Measurements from ENCODE around the gene RHOB.
"Not testable (repeated sequence)": the region's sequence is repeated elsewhere in the genome, so short reads cannot be mapped to it uniquely, and the experiment has no call there.

The RHOB gene

GRCh38 chr2:20476481-20476880 lies 29.6 kb downstream of the RHOB start:
- no peak for DNase-seq (ENCODE audit: low spot score)

- no peak for DNase-seq (ENCODE audit: low spot score)
These were observed 30.1 kb downstream of the RHOB start for GRCh38 chr2:20476950-20477349.

GRCh38 chr2:20478961-20479360 lies 32.1 kb downstream of the RHOB start:
- no peak for DNase-seq (ENCODE audit: low spot score)

- no peak for DNase-seq (ENCODE audit: low spot score)
These were observed 33.0 kb downstream of the RHOB start for GRCh38 chr2:20479835-20480234.

GRCh38 chr2:20480913-20481312 lies 34.0 kb downstream of the RHOB start:
- DNase-seq (ENCODE audit: low spot score) = no peak

GRCh38 chr2:20481798-20482405 lies 35.0 kb downstream of the RHOB start:
- DNase-seq (ENCODE audit: low spot score) = no peak

GRCh38 chr2:20482725-20483124 lies 35.9 kb downstream of the RHOB start:
- no peak for DNase-seq (ENCODE audit: low spot score)

GRCh38 chr2:20483194-20483895 lies 36.5 kb downstream of the RHOB start:
- no peak for DNase-seq (ENCODE audit: low spot score)

- DNase-seq (ENCODE audit: low spot score) = no peak
These were observed 37.3 kb downstream of the RHOB start for GRCh38 chr2:20484034-20484617.

- no peak for DNase-seq (ENCODE audit: low spot score)
These were observed 38.1 kb downstream of the RHOB start for GRCh38 chr2:20484810-20485611.

- no peak for DNase-seq (ENCODE audit: low spot score)
These were observed 38.9 kb downstream of the RHOB start for GRCh38 chr2:20485612-20486388.

GRCh38 chr2:20486571-20486970 lies 39.7 kb downstream of the RHOB start:
- DNase-seq (ENCODE audit: low spot score) = no peak

- DNase-seq (ENCODE audit: low spot score) = no peak
These were observed 40.1 kb downstream of the RHOB start for GRCh38 chr2:20487030-20487391.

- no peak for DNase-seq (ENCODE audit: low spot score)
These were observed 40.7 kb downstream of the RHOB start for GRCh38 chr2:20487392-20488174.

- no peak for DNase-seq (ENCODE audit: low spot score)
These were observed 41.3 kb downstream of the RHOB start for GRCh38 chr2:20488201-20488641.

- DNase-seq (ENCODE audit: low spot score) = no peak
These were observed 41.9 kb downstream of the RHOB start for GRCh38 chr2:20488782-20489181.

- no peak for DNase-seq (ENCODE audit: low spot score)
These were observed 43.7 kb downstream of the RHOB start for GRCh38 chr2:20490300-20491181.

GRCh38 chr2:20491739-20492531 lies 45.1 kb downstream of the RHOB start:
- DNase-seq (ENCODE audit: low spot score) = no peak

- DNase-seq (ENCODE audit: low spot score) = not testable (repeated sequence)
These were observed 46.2 kb downstream of the RHOB start for GRCh38 chr2:20493095-20493494.

Data from CD4-positive, alpha-beta T cell treated with Interleukin-2 at 100 ng/mL for 4 hours (primary cell).